GM23338 (cell line): ENCODE data around the gene ANKZF1.

ENCODE experiments used
- CREB1 ChIP-seq: fragments of 250-450 bp; sonication (Bioruptor Pico); IDR thresholded peaks from 2 replicates; pipeline ENCODE4 v1.5.0; 2020; ENCODE audit warnings: low read depth, mild to moderate bottlenecking, moderate library complexity
- EZH2 ChIP-seq: fragments of 200-600 bp; sonication (generic); IDR thresholded peaks from one replicate; pipeline ENCODE4 v1.8.0; 2017; ENCODE audit warnings: antibody characterized with exemption, mild to moderate bottlenecking, low read depth; ENCODE audit not compliant: unreplicated experiment
- EZH2phosphoT487 ChIP-seq: fragments of 200-600 bp; sonication (generic); IDR thresholded peaks from one replicate; pipeline ENCODE4 v1.8.1; 2018; ENCODE audit warnings: antibody characterized with exemption; ENCODE audit not compliant: unreplicated experiment
- JUNB ChIP-seq: IDR thresholded peaks from one replicate; pipeline ENCODE4 v1.6.1; 2016; ENCODE audit warnings: antibody characterized with exemption; ENCODE audit not compliant: unreplicated experiment
- NANOG ChIP-seq: IDR thresholded peaks from 2 replicates; pipeline ENCODE4 v1.6.1; 2016; ENCODE audit warnings: antibody characterized with exemption, borderline replicate concordance
- POLR2AphosphoS5 ChIP-seq: IDR thresholded peaks from 2 replicates; pipeline ENCODE4 v1.6.1; 2016; ENCODE audit warnings: antibody characterized with exemption, low read depth
- STAT1 ChIP-seq: IDR thresholded peaks from one replicate; pipeline ENCODE4 v1.6.1; 2016; ENCODE audit warnings: antibody characterized with exemption; ENCODE audit not compliant: unreplicated experiment
- ZNF114 ChIP-seq: fragments of 250-450 bp; sonication (Bioruptor Pico); IDR thresholded peaks from 2 replicates; pipeline ENCODE4 v1.5.0; 2020; ENCODE audit warnings: mild to moderate bottlenecking, moderate library complexity
- TF ChIP-seq, protein P1 (sequence below), 2 experiments: fragments of 200-600 bp in 1 of 2; sonication (generic) in 1 of 2; conservative IDR thresholded peaks; 2 replicates each; pipeline versions ENCODE4 v1.5.1 to v1.6.1; 2016 to 2017; ENCODE audit warnings: antibody characterized with exemption in 2 of 2, low read depth in 2 of 2, mild to moderate bottlenecking in 2 of 2, moderate library complexity in 1 of 2
- TF ChIP-seq, protein P2 (sequence below): IDR thresholded peaks from one replicate; pipeline ENCODE4 v1.6.1; 2018; ENCODE audit warnings: antibody characterized with exemption; ENCODE audit not compliant: unreplicated experiment
- TF ChIP-seq, protein P3 (sequence below): IDR thresholded peaks from 2 replicates; pipeline ENCODE4 v1.6.1; 2016; ENCODE audit warnings: antibody characterized with exemption

DNA sequence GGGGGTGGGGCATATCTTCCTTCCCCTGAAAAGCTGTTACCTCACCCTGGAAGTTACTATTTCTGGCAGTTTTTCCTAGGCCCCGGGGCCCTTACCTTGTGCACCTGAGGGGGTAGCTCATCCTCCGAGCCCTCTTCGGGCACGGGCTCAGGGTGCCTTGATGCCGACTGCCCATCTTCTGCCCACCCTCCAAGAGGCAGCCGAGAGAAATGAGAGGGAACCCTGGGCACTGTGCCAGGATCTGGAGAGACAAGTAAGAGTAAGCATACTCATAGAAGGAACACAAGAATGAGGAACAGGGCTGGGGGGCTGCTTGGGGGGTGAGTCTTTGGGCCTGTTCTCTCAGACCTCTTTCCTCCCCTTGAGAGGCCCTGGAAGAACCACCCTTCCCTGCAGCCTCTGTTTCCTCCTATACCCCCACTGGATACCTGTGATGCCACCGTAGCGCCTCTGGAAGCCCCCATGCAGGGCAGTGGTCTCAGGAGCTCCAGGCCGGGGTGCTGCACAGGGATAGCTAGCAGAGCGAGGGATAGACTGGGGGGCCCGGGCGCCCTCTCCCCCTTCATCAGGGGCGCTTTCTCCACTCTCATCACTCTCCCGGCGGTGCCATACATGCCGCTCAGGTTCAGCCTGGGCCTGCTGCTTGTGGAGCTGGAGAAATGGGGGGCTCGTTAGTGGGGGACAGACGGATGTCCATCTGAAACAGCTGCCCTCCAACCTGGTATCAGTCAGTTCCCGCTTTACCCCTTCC lies 8.8 kb upstream of the ANKZF1 start:
- TF ChIP-seq, protein P1, sequence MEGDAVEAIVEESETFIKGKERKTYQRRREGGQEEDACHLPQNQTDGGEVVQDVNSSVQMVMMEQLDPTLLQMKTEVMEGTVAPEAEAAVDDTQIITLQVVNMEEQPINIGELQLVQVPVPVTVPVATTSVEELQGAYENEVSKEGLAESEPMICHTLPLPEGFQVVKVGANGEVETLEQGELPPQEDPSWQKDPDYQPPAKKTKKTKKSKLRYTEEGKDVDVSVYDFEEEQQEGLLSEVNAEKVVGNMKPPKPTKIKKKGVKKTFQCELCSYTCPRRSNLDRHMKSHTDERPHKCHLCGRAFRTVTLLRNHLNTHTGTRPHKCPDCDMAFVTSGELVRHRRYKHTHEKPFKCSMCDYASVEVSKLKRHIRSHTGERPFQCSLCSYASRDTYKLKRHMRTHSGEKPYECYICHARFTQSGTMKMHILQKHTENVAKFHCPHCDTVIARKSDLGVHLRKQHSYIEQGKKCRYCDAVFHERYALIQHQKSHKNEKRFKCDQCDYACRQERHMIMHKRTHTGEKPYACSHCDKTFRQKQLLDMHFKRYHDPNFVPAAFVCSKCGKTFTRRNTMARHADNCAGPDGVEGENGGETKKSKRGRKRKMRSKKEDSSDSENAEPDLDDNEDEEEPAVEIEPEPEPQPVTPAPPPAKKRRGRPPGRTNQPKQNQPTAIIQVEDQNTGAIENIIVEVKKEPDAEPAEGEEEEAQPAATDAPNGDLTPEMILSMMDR (conservative IDR thresholded peaks at IDR 0.05; ENCODE audit: low read depth in 2 of 2) = no peak
- TF ChIP-seq ZNF114 (CRISPR knock-in tag) = no peak
- TF ChIP-seq CREB1 = no peak
- no peak for TF ChIP-seq EZH2phosphoT487
- no peak for TF ChIP-seq EZH2
- TF ChIP-seq, protein P2, sequence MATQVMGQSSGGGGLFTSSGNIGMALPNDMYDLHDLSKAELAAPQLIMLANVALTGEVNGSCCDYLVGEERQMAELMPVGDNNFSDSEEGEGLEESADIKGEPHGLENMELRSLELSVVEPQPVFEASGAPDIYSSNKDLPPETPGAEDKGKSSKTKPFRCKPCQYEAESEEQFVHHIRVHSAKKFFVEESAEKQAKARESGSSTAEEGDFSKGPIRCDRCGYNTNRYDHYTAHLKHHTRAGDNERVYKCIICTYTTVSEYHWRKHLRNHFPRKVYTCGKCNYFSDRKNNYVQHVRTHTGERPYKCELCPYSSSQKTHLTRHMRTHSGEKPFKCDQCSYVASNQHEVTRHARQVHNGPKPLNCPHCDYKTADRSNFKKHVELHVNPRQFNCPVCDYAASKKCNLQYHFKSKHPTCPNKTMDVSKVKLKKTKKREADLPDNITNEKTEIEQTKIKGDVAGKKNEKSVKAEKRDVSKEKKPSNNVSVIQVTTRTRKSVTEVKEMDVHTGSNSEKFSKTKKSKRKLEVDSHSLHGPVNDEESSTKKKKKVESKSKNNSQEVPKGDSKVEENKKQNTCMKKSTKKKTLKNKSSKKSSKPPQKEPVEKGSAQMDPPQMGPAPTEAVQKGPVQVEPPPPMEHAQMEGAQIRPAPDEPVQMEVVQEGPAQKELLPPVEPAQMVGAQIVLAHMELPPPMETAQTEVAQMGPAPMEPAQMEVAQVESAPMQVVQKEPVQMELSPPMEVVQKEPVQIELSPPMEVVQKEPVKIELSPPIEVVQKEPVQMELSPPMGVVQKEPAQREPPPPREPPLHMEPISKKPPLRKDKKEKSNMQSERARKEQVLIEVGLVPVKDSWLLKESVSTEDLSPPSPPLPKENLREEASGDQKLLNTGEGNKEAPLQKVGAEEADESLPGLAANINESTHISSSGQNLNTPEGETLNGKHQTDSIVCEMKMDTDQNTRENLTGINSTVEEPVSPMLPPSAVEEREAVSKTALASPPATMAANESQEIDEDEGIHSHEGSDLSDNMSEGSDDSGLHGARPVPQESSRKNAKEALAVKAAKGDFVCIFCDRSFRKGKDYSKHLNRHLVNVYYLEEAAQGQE = no peak
- TF ChIP-seq POLR2AphosphoS5 = no peak
- no peak for TF ChIP-seq STAT1
- TF ChIP-seq, protein P3, sequence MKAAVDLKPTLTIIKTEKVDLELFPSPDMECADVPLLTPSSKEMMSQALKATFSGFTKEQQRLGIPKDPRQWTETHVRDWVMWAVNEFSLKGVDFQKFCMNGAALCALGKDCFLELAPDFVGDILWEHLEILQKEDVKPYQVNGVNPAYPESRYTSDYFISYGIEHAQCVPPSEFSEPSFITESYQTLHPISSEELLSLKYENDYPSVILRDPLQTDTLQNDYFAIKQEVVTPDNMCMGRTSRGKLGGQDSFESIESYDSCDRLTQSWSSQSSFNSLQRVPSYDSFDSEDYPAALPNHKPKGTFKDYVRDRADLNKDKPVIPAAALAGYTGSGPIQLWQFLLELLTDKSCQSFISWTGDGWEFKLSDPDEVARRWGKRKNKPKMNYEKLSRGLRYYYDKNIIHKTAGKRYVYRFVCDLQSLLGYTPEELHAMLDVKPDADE = no peak
- no peak for TF ChIP-seq NANOG
- TF ChIP-seq JUNB = no peak
